Stimulated activated CD8-positive, alpha-beta memory T cell treated with anti-CD3 and anti-CD28 coated beads, Interleukin-7, amount 100 ng/mL, for 24 hours (primary cell): ENCODE results near the gene NGB.
"Not testable (repeated sequence)": the region's sequence is repeated elsewhere in the genome, so short reads cannot be mapped to it uniquely, and the experiment has no call there.

ENCODE experiments used
- DNase-seq: peaks from one replicate; pipeline ENCODE4 v3.0.0-alpha.2; 2020; ENCODE audit warnings: low read depth

Gene NGB, protein sequence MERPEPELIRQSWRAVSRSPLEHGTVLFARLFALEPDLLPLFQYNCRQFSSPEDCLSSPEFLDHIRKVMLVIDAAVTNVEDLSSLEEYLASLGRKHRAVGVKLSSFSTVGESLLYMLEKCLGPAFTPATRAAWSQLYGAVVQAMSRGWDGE

DNA sequence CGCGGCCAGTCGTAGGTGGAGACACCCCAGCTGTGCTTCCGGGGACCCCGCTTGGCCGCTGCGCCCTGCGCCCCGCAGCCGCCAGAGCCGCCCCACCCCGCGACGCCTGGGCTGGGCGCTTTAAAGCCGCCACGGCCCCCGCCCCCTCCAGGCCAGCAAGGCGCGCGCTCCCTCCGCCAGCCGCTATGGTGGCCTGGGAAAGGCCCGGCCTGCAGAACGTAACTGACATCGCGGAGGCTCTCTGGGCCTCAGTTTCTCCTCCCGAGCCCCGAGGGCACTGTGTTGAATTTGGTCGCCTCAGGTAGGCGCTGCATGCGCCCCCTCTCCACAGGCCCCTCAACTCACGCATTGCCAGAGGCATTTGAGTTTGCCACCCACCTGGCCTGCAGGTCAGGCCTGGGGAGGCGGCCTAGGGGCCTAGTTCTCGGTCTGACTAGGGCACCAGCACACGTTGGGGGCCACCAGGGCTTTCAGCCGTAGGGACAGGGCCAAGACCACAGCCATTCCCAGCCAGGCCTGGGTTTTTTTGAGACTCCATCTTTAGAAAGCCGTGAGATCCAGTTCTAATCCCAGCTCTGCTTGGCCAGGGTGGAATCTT, at the start of gene NGB:
NGB (minus strand) TSS at position 94 of the 598 bp plus-strand sequence. CDS start 269 bp downstream, outside the sequence.
- no peak for DNase-seq

DNA sequence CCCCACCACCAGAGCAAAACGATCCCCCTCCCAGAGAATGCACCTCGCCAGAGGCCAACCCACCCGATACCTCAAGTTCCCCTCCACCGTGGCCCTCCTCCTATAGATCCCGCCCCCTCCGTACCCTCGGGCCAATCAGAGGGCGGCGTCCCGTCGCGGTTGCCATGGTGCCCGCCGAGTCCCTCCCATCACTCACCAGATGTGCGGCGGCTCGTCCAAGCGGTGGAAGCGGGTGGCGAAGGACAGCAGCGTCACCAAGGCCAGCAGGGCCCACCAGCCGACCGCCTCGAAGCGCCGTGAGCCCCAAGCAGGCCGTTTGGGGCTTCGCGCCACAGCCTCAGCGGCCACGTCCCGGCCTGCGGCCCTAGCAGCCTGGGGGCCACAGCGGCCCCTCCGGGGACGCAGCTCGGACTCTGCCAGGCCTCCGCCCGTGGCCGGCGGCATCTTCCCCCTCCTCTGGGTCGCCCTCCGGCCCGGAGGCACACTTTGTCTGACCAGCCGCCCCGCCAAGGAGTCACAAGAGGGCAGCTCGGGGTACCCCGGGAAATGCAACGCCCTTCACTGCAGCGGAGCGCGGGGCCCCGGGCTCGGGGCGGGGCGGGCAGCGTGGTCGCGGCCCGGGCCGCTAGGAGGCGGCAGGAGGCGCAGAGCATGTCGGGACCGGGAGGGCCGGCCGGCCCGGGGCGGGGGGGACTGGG, 49.4 kb upstream of the NGB start, which contains the start of gene POMT2:
POMT2 (minus strand) TSS at position 646 of the 698 bp plus-strand sequence; CDS start at position 444, 202 bp downstream.
- DNase-seq = peak; percentile 84

DNA sequence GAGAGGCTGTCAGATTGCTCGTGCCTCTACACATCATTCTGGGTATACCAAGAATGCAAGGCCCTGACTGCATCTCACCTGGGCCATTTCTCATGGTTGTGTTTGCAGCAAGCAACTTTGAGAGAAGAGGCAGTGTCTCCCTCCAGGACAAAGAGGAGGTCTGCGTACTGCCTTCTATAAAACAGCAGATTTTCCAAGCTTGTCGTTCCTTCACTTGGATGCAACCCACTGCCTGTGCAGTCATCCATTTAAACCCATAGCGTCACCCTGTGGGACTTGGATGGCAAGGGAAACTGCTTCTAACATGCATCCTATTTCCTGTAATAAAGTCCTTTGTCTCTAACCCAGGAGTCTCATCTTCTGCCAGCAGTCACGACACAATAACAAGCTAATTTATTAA, 48.4 kb upstream of the NGB start:
- no peak for DNase-seq

DNA sequence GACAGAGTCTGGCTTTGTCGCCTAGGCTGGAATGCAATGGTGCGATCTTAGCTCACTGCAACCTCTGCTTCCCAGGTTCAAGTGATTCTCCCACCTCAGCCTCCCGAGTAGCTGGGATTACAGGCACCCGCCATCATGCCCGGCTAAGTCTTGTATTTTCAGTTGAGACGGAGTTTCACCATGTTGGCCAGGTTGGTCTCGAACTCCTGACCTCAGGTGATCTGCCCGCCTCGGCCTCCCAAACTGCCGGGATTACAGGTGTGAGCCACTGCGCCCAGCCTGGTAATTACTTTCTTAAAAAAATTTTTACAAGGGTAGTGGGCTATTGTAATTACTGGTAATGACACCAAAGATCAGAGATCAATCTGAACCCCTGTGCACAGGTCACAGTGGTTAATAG, 47.8 kb upstream of the NGB start:
- DNase-seq = not testable (repeated sequence)

DNA sequence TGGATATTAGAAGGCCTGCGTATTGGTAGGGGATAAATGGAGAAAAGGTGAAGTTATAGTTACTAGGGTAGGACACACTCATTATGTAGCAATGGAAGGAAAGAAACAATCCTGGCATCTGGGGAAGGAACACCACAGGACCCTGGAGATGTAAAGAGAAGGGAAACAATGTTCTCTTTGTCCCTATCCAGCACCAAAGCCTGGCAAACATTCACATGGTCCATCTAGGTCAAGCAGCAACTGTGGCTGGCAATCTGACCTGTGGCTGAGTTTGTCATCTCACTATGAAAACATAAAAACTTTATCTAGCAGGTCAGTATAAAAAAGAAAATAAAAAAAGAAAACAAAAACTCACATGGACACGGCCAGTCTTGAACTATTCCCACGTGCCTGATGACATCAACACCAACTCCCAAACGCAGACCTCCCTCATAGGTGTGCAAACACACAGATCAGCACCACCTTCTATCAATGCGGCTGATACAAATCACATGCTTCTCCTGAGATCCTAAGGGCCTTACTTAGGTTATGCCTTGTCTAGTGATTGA, 47.1 kb upstream of the NGB start:
- DNase-seq = no peak

DNA sequence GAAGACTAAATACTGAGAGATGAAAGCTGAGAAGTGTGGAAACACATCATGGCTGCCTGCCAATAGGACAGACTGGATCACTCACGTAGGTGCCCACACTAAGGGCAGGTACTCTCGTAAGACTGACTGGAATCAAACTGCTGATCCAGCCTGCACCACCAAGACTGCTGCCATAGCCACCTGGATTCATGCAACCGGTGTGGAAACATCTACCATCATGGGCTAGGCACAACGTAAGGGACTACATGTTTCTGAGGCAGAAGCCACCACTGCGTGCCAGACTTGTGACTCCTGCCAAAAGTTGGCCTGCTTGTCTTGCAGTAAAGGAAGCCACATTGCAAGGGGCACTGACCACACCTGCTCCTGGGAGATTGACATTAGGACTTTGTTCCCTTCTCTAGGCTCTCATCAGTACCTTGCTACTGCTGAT, 45.9 kb upstream of the NGB start:
- no peak for DNase-seq

DNA sequence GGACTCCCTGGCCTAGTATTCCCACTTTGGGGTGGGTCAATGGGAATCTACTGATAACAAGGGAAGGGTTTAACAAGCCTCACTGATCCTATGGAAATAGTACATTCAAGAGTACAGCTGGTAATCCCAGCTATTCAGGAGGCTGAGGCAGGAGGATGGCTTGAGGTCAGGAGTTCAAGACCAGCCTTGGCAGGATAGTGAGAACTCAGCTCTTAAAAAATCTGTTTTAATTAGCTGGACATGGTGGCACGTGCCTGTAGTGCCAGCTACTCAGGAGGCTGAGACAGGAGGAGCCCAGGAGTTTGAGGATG, 45.1 kb upstream of the NGB start:
- no peak for DNase-seq

DNA sequence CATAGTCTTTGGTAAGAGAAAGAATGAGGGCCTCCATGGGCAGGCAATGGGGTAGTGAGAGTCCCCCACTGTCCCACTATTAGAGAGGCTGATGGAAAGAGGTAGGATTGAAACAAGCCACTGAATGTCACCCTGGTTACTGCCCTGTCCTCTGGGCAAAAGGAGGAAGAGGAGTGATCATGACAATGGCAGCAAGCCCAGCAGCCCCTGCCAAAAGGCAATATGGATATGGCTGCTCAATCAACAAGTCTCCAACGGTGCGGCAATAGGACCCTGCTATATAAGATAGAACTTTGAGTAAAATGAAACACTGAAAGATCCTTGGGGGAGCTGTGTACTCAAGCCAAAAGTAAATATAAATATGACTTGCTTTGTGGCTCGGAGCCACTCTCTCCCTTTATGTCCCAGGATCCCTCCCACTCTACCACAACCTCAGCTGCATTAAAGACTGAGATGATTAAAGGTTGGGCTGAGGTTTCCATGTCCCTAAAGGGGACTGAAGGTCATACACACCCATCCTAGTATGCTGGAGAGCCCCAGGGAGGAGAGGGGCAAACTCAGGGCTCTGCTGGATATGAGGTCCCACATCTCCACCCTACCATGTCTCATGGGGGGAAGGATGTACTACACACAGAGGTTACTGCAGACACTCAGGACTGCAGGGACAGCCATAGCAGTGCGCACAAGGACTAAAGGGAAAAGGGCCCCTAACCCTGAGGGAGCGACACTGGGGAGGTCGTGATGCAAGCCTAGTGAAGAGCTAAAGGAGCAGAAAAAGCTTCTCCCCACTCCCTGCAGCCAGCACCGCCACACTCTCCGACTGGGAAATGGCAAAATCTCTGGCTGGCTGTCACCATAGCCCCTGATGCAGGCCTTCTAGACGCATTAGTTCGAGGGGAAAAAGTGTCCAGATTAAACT, 43.8 kb upstream of the NGB start:
- DNase-seq = no peak

DNA sequence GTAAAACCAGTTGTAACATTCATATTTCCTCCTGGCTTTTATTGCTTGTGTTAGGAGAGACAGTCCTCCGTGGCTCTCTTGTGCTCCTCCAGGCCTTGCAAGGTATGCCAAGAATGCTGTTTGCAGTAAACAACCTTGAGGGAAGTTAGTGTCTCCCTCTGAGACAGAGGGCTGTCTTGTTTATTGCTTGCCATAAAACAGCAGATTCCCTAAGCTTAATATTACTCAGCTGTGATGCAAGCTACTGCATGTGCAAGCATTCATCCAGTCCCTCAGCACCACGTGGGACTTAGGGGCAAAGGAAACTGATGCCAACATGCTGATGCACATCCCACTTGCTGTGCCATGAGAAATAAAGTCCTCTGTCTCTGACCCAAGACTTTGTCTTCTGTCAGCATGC, 43.0 kb upstream of the NGB start:
- no peak for DNase-seq

DNA sequence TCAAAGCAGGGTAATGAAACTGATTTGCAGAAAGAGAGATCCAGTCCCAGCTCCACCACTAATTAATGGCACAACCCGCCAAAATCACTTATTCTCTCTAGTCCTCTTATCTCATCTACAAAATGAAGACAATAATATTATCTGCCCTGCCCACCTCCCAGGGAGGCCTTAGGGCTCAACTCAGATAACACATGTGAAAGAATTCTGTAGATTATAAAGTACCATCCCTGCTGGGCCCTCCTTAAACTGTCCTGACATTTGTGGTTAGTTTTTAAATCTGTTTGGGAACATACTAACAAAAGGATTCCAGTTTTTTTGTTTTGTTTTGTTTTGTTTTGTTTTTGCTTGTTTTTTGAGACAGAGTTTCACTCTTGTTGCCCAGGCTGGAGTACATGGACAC, 42.4 kb upstream of the NGB start:
- DNase-seq = no peak

DNA sequence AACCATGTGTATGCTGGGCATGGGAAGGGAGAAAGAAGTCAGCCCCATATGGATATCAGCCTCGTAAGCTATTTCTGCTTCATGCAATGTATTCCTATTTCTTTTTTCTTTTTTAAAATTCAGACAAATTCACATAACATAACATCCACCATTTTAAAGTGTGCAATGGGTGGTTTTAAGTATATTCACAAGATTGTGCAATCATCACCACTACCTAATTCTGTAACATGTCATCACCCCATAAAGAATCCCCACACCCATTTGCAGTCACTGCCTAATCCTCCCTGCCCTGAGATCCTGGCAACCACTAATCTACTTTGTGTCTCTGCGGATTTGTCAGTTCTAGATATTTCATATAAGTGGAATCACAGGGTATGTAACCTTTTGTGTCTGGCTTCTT, 40.2 kb upstream of the NGB start:
- no peak for DNase-seq

DNA sequence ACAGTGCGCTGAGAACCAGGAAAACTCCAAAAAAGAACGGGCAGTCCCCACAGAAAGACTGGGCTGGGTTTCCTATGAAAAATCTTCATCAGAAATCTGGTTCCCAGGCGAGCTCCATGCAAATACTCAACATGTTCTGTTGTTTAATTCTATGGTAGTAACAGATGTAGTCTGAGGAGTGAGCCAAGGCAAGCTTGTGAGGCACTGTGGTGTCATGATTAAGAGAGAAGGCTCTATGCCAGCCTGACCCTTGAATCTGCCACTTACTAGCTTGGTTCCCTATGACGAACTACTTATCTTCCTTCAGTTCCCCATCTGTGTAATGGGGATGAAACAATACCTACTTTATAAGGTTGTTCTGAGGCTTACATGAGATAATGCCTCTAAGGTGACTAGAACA, 39.0 kb upstream of the NGB start:
- DNase-seq = no peak

DNA sequence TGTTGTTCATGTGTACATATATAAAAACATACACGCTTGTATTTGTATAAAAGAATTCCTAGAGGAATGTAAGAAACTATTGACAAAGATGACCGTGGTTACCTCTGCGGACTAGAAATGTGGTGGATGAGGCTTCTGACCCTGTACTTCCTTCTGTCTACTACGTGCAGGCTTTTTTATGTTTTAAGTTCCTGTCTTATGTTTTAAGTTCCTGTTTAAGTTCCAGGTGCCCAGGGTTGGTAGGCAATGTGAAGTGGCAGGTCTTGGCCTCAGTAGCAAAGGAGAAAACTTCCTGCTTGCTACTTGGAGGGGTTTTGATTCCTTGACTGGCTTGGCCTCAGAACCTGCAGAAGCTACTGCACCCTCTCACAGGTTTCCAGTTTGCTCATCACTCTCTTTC, 38.1 kb upstream of the NGB start:
- DNase-seq = no peak

DNA sequence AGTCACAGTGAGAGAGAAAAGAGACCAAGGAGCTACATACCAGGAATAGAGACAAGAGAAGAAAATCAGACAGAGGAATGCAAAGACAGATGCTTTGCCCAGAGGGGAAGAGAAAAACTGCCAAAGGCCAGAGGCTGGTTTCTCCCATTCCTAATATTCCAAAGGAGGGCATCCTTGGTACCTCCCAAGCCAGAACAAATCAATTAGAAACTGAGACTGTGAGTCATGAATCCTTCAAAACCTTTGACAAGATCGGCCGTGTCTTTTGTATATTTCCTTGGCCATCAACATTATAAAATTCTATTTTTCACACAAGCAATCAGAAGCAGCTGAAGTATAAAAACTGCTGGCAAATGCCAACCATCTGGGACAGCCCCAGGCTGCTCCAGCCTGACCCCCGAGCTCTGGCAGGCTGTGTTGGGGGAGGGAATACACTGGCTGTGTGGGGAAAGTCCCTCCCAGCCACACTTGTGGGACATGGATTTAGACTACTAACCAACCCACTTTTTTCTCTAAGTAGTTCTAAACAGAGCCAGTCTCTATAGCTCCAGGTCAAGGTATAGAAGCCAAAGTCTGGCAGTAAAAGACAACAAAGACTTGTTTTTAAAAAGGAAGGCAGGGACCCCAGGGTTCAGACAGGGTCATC, 36.0 kb upstream of the NGB start:
- no peak for DNase-seq

DNA sequence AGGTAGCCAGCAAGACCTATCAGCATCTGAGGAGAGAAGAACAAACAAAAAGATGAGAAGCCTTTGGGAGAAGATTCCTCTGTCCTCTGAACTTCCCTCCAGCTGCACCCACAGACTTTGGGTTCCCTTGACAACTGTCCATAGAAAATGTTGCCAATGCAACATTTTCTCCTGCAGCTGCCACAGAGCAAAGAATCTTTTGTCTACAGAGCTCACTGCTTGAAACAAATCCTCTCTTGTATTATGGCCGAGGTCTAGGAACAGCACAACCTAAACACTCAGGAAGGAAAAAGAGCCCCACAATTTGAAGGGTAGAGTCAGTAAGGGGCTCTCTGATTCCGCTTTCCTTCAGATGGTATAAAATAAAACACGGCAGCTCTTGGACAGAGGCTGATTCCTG, 35.4 kb upstream of the NGB start:
- no peak for DNase-seq

DNA sequence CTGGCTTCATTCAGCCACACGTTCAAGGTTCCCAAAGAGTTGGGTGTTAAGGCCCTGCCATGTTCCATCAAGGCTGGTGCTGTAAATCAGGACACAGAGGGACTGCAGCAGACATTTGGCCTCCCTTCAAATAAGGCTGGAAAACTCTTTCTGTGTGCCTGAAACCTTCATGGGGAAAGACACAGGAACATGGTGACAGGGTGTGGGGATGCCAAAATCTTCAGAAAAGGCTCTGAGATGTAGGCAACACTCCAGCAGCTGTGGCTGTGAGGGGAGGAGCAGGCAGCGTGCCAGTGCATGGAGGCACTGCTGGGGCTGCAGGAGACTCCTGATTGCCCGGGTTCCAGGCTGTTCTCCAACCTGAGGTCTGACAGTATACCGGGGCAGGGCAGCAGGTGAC, 34.7 kb upstream of the NGB start:
- no peak for DNase-seq

DNA sequence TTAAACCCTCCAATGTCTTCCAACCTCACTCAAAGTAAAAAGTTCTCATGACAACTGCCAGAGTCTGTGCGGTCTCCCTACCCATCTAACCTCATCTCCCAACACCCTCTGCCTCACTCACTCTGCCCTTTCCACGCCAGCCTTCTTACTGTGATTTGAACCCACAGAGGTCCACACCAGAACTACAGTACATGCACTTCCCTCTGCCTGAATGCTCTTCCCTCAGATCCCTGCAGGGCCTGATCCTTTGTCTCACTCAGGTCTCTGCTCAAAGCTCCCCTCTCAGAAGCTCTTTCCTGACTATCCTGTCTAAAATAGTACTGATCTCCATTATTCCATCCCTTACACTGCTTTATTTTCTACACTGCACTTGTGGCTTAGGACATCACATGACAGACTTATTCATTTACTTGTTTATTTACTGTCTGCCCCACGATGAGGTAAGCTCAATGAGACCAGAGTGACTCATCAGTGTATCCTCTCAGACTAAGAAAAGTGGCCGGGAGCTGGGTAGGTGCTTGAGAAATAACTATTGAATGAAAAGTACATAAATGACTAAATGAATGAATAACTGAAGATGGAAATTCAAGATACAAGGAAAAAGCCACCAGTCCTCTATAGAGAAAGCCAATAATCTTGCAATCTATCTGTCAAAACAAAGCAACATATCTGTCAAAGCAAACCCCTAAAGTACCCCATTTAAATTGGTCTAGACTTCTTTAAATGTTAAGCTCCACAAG, 32.6 kb upstream of the NGB start:
- no peak for DNase-seq

DNA sequence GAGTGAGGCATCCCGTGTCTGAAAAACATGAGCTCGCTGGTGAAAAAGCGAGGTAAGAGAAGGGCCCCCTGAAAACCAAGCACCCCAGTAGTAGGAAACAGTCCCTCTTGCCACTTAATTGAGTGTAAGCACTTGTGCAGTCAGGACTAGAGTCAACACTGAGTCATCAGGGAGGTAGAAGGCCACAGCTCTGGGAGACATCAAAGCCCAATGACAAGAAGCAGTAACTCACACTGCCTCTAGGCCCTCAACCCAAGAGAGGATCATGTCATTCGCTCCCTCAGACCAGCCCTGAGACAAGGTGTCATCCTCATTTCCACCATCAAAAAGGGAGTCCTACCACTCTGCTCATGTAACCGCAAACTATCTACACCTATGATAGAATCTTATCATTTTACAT, 31.9 kb upstream of the NGB start:
- DNase-seq = no peak

DNA sequence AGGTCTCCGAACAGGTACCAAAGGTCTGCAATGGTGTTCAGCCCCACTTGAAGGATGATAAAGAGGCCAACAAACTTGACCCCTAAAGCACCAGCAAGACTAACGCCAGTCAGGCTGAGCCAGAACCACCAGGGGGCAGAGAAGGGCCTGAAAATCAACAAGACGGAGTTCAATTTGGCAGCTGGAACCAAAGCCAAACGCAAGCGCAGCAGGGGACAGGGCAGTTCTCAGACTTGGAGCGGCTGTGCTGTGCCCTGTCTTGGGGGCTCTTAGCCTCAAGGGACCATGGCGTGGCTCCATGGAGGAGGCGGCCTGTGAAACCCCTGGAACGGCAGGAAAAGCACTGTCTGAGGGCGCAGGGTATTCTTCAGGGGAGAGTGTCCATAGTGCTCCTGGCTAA, 30.1 kb upstream of the NGB start:
- DNase-seq = peak; percentile 18

DNA sequence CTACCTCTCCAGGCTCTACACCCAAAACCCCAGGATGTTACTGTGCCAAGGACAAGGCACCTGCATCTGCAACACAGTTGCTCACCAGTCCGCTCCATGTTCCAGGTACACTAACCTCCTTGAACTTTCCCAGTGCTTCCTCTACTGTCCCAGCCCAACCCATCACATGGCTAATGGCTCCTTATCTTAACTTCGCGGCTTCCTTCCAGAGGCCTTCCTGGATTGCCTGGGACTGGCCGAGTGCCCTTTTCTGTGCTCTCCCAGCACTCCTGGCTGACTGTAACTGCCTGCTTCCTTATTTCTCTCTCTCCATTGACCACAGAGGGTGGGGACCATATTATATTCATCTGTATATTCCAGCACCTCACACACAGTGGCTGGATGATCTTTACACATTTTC, 28.8 kb upstream of the NGB start:
- DNase-seq = no peak

DNA sequence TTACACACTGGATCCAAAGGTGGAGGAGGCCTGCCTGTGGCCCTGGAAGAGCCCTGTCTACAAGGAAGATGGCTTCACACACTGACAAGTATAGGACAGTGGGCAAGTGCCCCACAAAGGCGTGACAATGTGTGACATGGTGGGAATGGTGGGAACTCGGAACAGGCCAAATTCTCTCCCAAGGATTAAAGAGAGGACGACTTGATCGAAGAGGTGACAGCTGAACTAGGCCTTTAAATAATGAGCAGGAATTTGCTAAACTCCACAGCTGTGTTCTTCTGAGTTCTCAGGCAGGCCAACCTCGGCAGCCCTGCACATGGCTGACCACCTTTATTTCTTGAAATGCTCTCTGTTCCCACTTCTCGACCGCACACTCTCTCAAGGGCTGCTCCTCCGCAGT, 25.9 kb upstream of the NGB start:
- DNase-seq = no peak
